Panc1 (cell line): ENCODE results near the gene GAREM2. TPM values are rescaled to one million over a fixed set of nuclear protein-coding genes. Genes with fewer than 3 reads are reported as not detected.

Experiments used
- ATAC-seq: fragments of 200-7000 bp; cut with Tn5 transposase; 2 replicates; pipeline ENCODE4 v1.9.1; 2020; ENCODE audit warnings: mild to moderate bottlenecking, moderate library complexity
- BruUV-seq: library from RNA; stranded (reverse); fragments of 400-500 nt; replicated peaks from 2 replicates; lab custom pipeline; 2021; lab: Mats Ljungman, UMichigan
- CTCF ChIA-PET: fragments of 300-600 bp; sonication (Branson Sonifier 250); formaldehyde crosslinking; loops from one replicate; lab custom pipeline; 2022; ENCODE audit warnings: antibody characterized with exemption; lab: Charles Lee
- POLR2A ChIA-PET: fragments of 300-600 bp; sonication (Branson Sonifier 250); formaldehyde crosslinking; loops from one replicate; lab custom pipeline; 2022; ENCODE audit warnings: antibody characterized with exemption; lab: Charles Lee
- DNase-seq: peaks from one replicate; pipeline ENCODE4 v3.0.0-alpha.2; 2010; ENCODE audit warnings: low read depth, low spot score
- H3K27ac ChIP-seq: 2 replicates; pipeline ENCODE4 v1.5.1; 2011; ENCODE audit warnings: mild to moderate bottlenecking, low read length, inconsistent platforms
- H3K27me3 ChIP-seq: fragments of 200-500 bp; sonication (Bioruptor generic); 2 replicates; pipeline ENCODE4 v1.6.0; 2014; ENCODE audit warnings: low read length, inconsistent platforms; ENCODE audit not compliant: control insufficient read depth, insufficient read depth
- H3K36me3 ChIP-seq: fragments of 200-500 bp; sonication (Bioruptor generic); 2 replicates; pipeline ENCODE4 v1.5.1; 2014; ENCODE audit warnings: inconsistent platforms, mild to moderate bottlenecking, low read length, moderate library complexity; ENCODE audit not compliant: control insufficient read depth, insufficient read depth
- H3K4me1 ChIP-seq: 2 replicates; pipeline ENCODE4 v1.5.1; 2011; ENCODE audit warnings: inconsistent platforms, mild to moderate bottlenecking, low read length, moderate library complexity; ENCODE audit not compliant: control insufficient read depth, insufficient read depth
- H3K4me3 ChIP-seq, 2 experiments: 2 replicates each; pipeline ENCODE4 v1.5.1; 2011 to 2012; ENCODE audit warnings: low read depth in 2 of 2, low read length in 2 of 2, mild to moderate bottlenecking in 2 of 2, inconsistent platforms in 1 of 2, moderate library complexity in 1 of 2
- H3K9me3 ChIP-seq: fragments of 200-500 bp; sonication (Bioruptor generic); 2 replicates; pipeline ENCODE4 v1.5.1; 2014; ENCODE audit warnings: low read depth, mild to moderate bottlenecking, inconsistent platforms, low read length, moderate library complexity; ENCODE audit not compliant: control insufficient read depth, insufficient read depth
- CTCF ChIP-seq: fragments of 450-650 bp; IDR thresholded peaks from 2 replicates; pipeline ENCODE4 v1.5.1; 2017; ENCODE audit warnings: mild to moderate bottlenecking
- POLR2AphosphoS5 ChIP-seq: IDR thresholded peaks from 2 replicates; pipeline ENCODE4 v1.6.1; 2012; ENCODE audit warnings: mild to moderate bottlenecking, low read depth, low read length, moderate library complexity
- REST ChIP-seq, 2 experiments: IDR thresholded peaks; 2 replicates each; pipeline ENCODE4 v1.6.1; 2011 to 2012; ENCODE audit warnings: low read depth in 2 of 2, control low read depth in 1 of 2, low read length in 1 of 2, mild to moderate bottlenecking in 1 of 2, moderate library complexity in 1 of 2; ENCODE audit not compliant: insufficient read depth in 1 of 2
- SIN3A ChIP-seq: IDR thresholded peaks from 2 replicates; pipeline ENCODE4 v1.6.1; 2012; ENCODE audit warnings: low read depth, mild to moderate bottlenecking, low read length, moderate library complexity, borderline replicate concordance; ENCODE audit not compliant: insufficient read depth
- TCF7L2 ChIP-seq: IDR thresholded peaks from 2 replicates; pipeline ENCODE4 v1.6.1; 2011; ENCODE audit warnings: mild to moderate bottlenecking, low read depth, low read length, inconsistent platforms
- in situ Hi-C: cut with HindIII; loops from 2 replicates; pipeline ENCODE4 v1.10.0; 2016; ENCODE audit warnings: low sequenced_read_pairs, low pct_unique_long_range_greater_than_20kb
- intact Hi-C: fragments of 100-400 bp; cut with micrococcal nuclease; formaldehyde crosslinking; loops from one replicate; pipeline ENCODE4 v1.10.0; 2022; ENCODE audit not compliant: unreplicated experiment
- total RNA-seq: library from RNA; stranded (reverse); gene quantifications from one replicate; pipeline ENCODE4 v1.2.1, GENCODE V29; 2021; ENCODE audit not compliant: unreplicated experiment

GAREM2 gene
- total RNA-seq, 1 experiment from 2014 or later: 12.4 TPM

GRCh38 chr2:26182887-26183630, 10.2 kb downstream of the GAREM2 start:
- Histone ChIP-seq H3K27ac (no peak overlapping the region), H3K36me3 (no peaks in the 10 kb centered on the region), H3K9me3 (no peaks in the 10 kb centered on the region), H3K4me1 (peaks cover 10% of the 10 kb centered on the region), H3K4me3 (no peak overlapping the region), H3K27me3 (no peaks in the 10 kb centered on the region)
- intact Hi-C loops (no loop called here), in situ Hi-C loops (no loop called here)
- ATAC-seq: no peak
- no peak for DNase-seq
- TF ChIP-seq TCF7L2: no peak
- no peak for TF ChIP-seq POLR2AphosphoS5
- TF ChIP-seq SIN3A: no peak
- TF ChIP-seq CTCF: no peak
- TF ChIP-seq REST (IDR thresholded peaks at IDR 0.05; ENCODE audit: insufficient read depth in 1 of 2, low read depth in 2 of 2, low read length in 1 of 2): no peak
- ChIA-PET POLR2A (no interaction called here), CTCF (no interaction called here)
- no TSS peak for BruUV-seq

GRCh38 chr2:26184121-26184520, 11.2 kb downstream of the GAREM2 start:
- no peak overlapping the region for H3K4me3 ChIP-seq
- POLR2A ChIA-PET: no interaction called here
- intact Hi-C loops: no loop called here
- in situ Hi-C loops: no loop called here
- DNase-seq: no peak
- H3K9me3 ChIP-seq: no peaks in the 10 kb centered on the region
- no TSS peak for BruUV-seq
- no peak overlapping the region for H3K27ac ChIP-seq
- TF ChIP-seq POLR2AphosphoS5: no peak
- TF ChIP-seq REST (IDR thresholded peaks at IDR 0.05; ENCODE audit: insufficient read depth in 1 of 2, low read depth in 2 of 2, low read length in 1 of 2): no peak
- TF ChIP-seq SIN3A: no peak
- no peak for TF ChIP-seq CTCF
- no peak for TF ChIP-seq TCF7L2
- peaks cover 9% of the 10 kb centered on the region for H3K4me1 ChIP-seq
- H3K36me3 ChIP-seq: no peaks in the 10 kb centered on the region
- CTCF ChIA-PET: no interaction called here
- ATAC-seq: no peak
- H3K27me3 ChIP-seq: no peaks in the 10 kb centered on the region
